ENCODE results near the gene TAMALIN.

The TAMALIN gene

GRCh38 chr12:52014567-52015530, 8.1 kb downstream of the TAMALIN start:
- no peak for DNase-seq

DNA sequence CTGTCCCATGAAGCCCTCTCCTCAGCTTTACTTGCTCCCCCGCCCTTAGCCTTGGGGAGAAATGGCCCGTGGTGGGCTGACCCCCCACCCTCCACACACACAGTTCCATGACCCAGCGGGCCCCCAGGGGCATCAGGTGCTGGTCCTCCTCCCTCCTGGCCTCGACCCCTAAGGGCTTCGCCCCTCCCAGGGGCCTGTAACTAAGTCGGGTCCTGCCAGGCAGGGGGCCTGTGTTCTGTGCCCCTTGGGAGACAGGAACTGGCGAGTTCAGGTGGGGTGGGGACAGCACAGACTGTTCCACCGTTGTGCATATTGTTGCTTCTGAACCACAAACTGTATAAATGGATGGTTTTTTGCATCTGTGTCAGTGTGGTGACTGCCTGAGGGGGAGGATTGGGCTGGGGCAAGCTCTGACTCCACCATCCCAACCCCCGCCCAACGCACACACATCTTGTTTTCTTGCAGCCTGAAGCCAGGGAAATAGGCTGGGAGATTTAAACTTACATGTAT, 8.8 kb downstream of the TAMALIN start:
- DNase-seq, result no peak

- no peak for DNase-seq
Observed at GRCh38 chr12:52018433-52019112, 11.8 kb downstream of the TAMALIN start.

GRCh38 chr12:52019113-52019770, 12.5 kb downstream of the TAMALIN start:
- DNase-seq, result no peak

DNA sequence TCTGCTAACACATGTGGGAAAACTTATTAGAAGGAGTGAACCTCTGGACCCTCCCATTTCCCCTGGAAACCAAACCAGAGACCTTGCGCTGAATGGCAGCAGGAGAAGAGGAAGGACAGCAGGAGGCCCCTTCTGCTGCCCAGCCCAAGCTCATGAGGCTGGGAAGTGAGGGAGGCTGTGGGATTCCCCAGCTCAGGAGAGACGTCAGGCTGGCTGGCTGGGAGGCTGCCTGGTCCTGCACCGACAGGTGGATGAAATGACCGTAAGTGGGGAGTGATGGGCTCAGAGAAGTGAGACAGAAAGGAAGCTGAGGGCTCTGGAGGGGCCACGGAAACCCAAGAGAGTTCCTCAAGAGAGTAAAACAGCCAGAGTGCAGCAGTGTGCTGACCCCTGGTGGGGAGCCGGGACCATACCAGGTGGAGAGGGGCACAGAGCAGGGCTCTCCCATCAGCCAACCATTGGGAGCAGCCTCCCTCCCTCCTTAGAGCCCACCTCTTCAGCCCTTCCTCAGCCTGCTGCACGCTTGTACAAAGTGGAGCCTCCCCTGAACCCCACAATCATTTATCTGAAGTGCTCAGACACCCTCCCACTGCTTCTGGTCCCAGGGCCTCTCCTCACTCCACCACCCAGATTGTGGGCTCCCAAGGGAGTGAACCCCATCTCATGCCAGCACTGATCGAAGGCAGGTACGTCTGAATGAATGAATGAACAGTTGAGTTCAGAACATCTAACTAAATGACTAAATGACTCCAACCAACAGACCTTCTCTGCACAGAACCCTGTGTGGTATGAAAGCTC, 14.0 kb downstream of the TAMALIN start:
- peak; percentile 80 for DNase-seq

GRCh38 chr12:52022841-52023181, 16.1 kb downstream of the TAMALIN start:
- DNase-seq, result no peak

DNA sequence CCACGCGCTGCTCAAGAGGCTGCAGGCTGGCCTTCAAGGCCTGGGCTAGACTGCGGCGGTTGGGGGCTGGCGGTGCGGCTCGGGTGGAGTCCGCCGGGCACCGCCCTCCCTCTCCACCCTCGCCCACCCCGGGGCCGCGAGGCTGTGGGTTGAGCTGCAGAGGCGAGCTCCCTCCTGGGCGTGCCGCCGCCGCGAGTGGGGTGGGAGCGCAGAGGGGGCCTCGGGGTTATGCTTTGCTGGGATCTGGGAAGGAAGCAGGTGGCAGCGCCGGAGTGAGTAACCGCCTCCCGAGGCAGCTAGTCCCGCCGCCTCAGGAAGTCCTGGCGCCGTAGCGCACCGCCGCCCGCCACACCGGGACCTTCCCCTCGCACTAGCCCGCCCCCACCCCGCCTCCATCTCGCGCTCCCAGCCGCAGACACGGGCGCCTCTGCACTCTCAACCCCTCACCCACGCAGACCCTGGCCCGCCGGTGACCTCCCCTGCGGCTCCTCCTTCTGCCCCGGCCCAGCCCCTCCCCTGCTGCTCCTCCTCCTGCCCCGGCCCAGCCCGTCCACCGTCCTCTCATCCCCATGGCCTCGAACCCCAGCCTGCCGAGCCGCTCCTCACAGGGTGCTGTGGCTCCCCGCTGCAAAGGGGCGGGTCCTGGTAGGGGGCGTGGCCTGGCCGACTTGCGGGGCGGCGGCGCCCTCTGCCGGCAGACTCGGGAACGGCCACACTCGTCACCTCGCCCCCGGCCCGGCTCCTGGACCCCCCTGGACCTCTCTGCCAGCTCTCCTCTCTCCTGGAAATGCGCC, 16.6 kb downstream of the TAMALIN start:
- peak; percentile 97 for DNase-seq

DNA sequence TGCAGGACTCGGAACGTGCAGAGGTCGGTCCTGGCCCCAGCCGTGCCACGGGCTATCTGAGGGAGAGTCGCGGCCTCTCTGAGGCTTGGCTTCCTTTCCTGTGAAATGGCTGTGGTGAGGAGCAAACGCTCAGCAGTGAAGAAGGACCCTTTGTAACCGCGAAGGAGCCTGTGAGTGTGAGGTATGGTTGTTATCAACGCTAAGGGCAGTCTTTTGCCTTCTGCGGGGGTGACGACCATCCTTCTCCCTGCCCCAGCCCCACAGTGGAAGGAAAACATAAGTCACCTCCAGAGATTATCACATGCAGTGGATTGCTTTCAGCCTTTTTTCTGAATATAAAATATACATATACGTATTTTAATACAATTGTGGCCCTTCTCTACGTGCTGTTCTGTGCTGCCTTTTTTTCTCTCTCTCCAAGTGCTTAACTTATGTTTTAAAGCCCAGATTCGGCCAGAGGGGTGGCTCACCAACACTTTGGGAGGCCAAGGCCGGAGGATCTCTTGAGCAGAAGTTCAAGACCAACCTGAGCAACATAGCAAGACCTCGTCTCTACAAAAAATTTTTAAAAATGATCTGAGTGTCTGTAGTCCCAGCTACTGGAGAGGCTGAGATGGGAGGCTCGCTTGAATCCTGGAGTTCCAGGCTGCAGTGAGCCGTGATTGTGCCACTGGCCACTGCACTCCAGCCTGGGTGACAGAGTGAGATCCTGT, 17.4 kb downstream of the TAMALIN start:
- no peak for DNase-seq

GRCh38 chr12:52024845-52025230, 18.1 kb downstream of the TAMALIN start:
- DNase-seq, result peak; percentile 63

DNA sequence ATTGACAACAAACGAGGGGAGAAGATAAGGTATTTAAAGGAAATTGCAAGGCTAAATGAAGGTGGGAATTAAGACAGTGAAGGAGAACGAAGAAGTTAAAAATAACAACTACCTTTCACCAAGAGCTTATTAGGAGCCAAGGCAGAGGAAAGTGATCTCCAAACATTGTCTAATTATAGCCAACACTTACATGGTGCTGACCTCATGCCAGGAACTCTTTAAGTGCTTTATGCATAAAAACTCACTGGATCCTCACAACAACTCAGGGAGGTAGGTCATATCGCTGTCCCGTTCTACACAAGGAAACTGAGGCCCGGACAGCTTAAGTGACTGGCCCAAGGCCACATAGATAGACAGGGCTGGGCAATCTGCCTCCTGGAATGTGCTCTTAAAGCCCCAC, 19.5 kb downstream of the TAMALIN start:
- no peak for DNase-seq

DNA sequence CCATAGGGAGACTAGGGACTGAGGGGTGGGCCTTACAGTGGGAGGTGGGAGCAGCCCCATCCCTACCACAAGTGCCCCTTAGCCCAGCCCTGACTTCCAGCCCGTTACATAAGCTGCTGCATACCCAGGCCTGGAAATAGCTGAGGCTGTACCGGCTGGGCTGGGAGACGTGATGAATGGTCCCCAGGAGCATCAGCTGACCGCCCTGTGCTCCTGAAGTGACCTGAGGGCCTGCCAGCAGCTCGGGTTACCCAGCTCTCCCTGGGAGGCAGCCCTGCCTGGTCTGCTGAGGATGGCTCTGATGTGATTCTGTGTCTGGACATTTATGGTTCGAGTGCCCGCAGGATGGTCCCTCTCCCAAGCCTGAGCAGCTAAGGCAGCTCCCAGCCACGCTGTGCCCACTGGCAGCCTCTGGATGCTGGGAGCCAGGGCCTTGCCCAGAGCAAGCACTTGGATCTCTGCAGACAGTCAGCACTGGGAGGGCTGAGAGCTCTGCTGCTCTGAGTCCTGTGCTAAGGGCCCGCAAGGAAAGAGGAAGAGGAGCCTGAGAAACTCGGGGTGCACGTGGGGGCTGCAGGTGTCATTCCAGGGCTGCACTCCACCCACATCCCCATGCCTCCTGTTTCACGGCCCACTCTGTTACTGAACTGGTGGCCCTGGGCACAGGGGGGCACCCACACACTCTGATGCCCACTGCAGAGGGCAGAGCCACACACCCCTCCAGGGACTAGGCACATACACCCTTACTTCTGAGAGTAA, 20.5 kb downstream of the TAMALIN start:
- DNase-seq, result no peak

DNA sequence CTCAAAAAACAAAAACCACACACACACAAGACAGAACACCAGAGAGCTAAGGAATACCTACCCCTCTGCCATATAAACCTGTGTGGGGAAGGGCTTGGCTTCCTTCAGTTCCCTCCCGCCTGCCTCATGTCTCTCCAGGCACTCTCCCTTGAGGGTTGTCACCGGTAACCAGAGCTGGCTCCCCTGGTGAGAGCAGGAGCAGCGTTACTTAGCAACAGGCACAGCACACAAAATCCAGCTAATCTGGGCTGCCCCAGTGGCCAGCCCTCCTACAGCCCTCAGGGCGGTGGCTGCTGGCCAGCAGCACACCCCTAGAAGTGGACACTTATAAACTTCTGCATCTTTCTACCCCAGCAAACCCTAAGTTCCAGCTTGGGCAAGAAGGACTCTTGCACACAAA, 22.9 kb downstream of the TAMALIN start:
- DNase-seq, result no peak

- DNase-seq, result no peak
Observed at GRCh38 chr12:52032446-52032803, 25.7 kb downstream of the TAMALIN start.

- peak; percentile 86 for DNase-seq
Observed at GRCh38 chr12:52032804-52033445, 26.2 kb downstream of the TAMALIN start.

DNA sequence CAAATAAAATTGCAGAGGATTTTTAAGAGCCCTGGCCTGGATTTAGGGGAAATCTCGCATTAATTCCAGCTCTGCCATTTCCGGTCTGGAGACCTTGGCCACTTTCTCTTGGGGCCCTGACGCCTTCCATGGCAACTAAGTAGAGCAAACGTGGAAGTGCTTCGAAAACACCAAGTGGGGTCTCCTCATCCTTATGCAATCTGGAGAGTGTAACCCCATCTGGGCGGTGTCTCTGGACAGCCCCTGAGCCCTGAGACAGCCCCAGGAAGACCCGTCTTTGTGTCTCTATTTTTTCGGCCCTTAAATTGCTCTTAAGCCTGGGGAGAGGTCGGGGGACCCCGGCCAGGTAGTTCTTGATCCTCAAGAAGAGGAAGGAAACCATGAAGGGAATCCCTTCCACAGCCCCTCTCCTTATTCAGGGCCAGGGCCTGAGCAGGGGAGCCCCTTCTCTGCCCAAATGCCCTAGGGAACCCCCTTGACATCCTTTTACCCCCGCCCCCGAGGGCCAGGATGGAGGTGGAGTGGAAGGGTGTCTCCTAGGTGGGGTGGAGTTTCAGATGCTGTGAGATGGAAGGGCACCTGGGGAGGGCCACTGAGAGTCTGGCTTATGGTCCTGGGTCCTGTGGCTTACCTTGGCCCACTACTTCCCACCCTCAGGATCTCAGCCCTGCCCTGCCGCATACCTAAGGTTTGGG, 26.8 kb downstream of the TAMALIN start:
- DNase-seq, result no peak

- DNase-seq, result no peak
Observed at GRCh38 chr12:52035190-52035589, 28.4 kb downstream of the TAMALIN start.

GRCh38 chr12:52035926-52036325, 29.2 kb downstream of the TAMALIN start:
- DNase-seq, result no peak

GRCh38 chr12:52036587-52037171, 29.9 kb downstream of the TAMALIN start:
- DNase-seq, result peak; percentile 79

All from CD4-positive, alpha-beta T cell treated with Interleukin-17A for 4 hours (primary cell).